ENCODE data around the gene PDE1A. TPM values are rescaled to one million over a fixed set of nuclear protein-coding genes. Genes with fewer than 3 reads are reported as not detected.

Gene PDE1A
- total and polyA plus RNA-seq, 2 of the 13 experiments (the other 11 are each of a cell fraction or from before 2014, with no cell fraction given), result not detected

DNA sequence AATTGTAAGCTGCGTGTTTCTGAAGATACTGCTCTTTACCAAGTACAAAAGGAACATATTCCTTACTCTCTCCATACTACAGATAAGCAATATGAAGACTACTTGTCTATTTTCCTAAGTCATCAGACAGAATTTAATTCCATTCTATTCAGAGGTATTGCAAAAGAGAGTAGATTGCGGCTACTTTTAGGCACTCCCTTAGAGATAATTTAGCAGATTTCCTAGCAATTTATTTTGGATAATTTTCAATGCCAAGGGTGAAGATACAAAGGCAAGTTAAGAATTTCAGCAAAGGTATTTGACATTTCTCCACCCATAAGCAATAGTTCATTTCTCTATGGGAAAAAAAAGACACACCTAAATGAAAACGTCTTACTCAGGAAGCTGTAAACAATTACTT, 161.1 kb downstream of the PDE1A start:
- Histone ChIP-seq H3K27me3 (ENCODE audit: control insufficient read depth in 1 of 2, insufficient read depth in 2 of 2, low read length in 2 of 2) (no peaks in the 10 kb centered on the region), H3K4me2 (ENCODE audit: low read depth, low read length) (no peak overlapping the region), H3K9ac (ENCODE audit: insufficient read depth, low read depth, low read length) (no peak overlapping the region), H3K9me3 (ENCODE audit: low read length) (no peaks in the 10 kb centered on the region), H4K20me1 (ENCODE audit: insufficient read depth, low read length) (no peaks in the 10 kb centered on the region; the same call in 1 of the 2 replicates), H3K4me1 (ENCODE audit: insufficient read depth, low read length) (no peaks in the 10 kb centered on the region), H3K4me3 (replicated peaks in 1 of 3; ENCODE audit: insufficient read depth in 1 of 3, low read depth in 2 of 3, low read length in 3 of 3) (no peak overlapping the region), H2AFZ (ENCODE audit: low read length) (no peak overlapping the region), H3K27ac (ENCODE audit: extremely low read length, insufficient read depth, low read length) (no peak overlapping the region), H3K36me3 (replicated peaks in 1 of 2; ENCODE audit: control insufficient read depth in 1 of 2, insufficient read depth in 2 of 2, low read length in 2 of 2) (no peaks in the 10 kb centered on the region), H3K79me2 (ENCODE audit: insufficient read depth, low read length) (no peaks in the 10 kb centered on the region)
- ATAC-seq, result no peak
- CTCF ChIA-PET (ENCODE audit: low intra/inter-chr PET ratio, low total read pairs), result no interaction called here
- in situ Hi-C loops (cut with HindIII; ENCODE audit: extremely low pct_ligation_motif_present, low pct_unique_long_range_greater_than_20kb) (no loop called here), intact Hi-C loops (cut with micrococcal nuclease; ENCODE audit: unreplicated experiment) (no loop called here)
- POLR2A ChIA-PET, result no interaction called here
- 12% methylated on average over 3 of the region's 3 CpGs for WGBS (ENCODE audit: low lambda C conversion rate)
- BruUV-seq (replicated peaks), result no TSS peak
- FAIRE-seq, result no peak
- TF ChIP-seq ZFP82 (CRISPR knock-in tag; IDR thresholded peaks at IDR 0.05; ENCODE audit: borderline replicate concordance) (no peak), ZNF660 (CRISPR knock-in tag; IDR thresholded peaks at IDR 0.05; ENCODE audit: borderline replicate concordance, low read depth) (no peak), ATF7 (IDR thresholded peaks at IDR 0.05) (no peak), ATF7 (CRISPR knock-in tag; IDR thresholded peaks at IDR 0.05) (no peak), ZNF343 (CRISPR knock-in tag; IDR thresholded peaks at IDR 0.05) (no peak), TRIM22 (IDR thresholded peaks at IDR 0.05) (no peak), ZNF572 (CRISPR knock-in tag; IDR thresholded peaks at IDR 0.05) (no peak), AHDC1 (CRISPR knock-in tag; IDR thresholded peaks at IDR 0.05; ENCODE audit: borderline replicate concordance) (no peak), ZNF576 (CRISPR knock-in tag; IDR thresholded peaks at IDR 0.05) (no peak), SUZ12 (IDR thresholded peaks at IDR 0.05; ENCODE audit: low read depth, low read length) (no peak), ZHX1 (CRISPR knock-in tag; IDR thresholded peaks at IDR 0.05; ENCODE audit: low read depth) (no peak)
- TF ChIP-seq, protein P1, sequence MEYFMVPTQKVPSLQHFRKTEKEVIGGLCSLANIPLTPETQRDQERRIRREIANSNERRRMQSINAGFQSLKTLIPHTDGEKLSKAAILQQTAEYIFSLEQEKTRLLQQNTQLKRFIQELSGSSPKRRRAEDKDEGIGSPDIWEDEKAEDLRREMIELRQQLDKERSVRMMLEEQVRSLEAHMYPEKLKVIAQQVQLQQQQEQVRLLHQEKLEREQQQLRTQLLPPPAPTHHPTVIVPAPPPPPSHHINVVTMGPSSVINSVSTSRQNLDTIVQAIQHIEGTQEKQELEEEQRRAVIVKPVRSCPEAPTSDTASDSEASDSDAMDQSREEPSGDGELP (IDR thresholded peaks at IDR 0.05; ENCODE audit: borderline replicate concordance, low read depth), result no peak
- no peak for DNase-seq (ENCODE audit: low spot score)

All from HepG2 (cell line).